Activated CD4-positive, alpha-beta T cell treated with anti-CD3 and anti-CD28 coated beads for 36 hours (primary cell): ENCODE results near the gene ARHGAP45. TPM values are rescaled to one million over a fixed set of nuclear protein-coding genes. Genes with fewer than 3 reads are reported as not detected.
"Not testable (repeated sequence)": the region's sequence is repeated elsewhere in the genome, so short reads cannot be mapped to it uniquely, and the experiment has no call there.

Experiments
- ATAC-seq: fragments of 200-7000 bp; cut with Tn5 transposase; one replicate; pipeline ENCODE4 v1.10.0; 2021; ENCODE audit warnings: mild to moderate bottlenecking, moderate library complexity
- CTCF ChIA-PET: fragments of 350-600 bp; sonication (Branson Sonifier 250); formaldehyde crosslinking; loops from one replicate; lab custom pipeline; 2021; ENCODE audit warnings: antibody characterized with exemption; lab: Charles Lee
- POLR2A ChIA-PET: fragments of 350-600 bp; sonication (Branson Sonifier 250); formaldehyde crosslinking; loops from one replicate; lab custom pipeline; 2021; ENCODE audit warnings: antibody characterized with exemption, inconsistent platforms; lab: Charles Lee
- DNase-seq: peaks from one replicate; pipeline ENCODE4 v3.0.0-alpha.2; 2020
- H3K27ac Mint-ChIP-seq: one replicate; pipeline ENCODE4 v1.8.0; 2021; ENCODE audit warnings: mixed read lengths
- H3K27me3 Mint-ChIP-seq: one replicate; pipeline ENCODE4 v1.8.0; 2021; ENCODE audit warnings: mixed read lengths
- H3K36me3 Mint-ChIP-seq: one replicate; pipeline ENCODE4 v1.8.0; 2021; ENCODE audit warnings: low read depth, mixed read lengths
- H3K4me1 Mint-ChIP-seq: one replicate; pipeline ENCODE4 v1.8.0; 2021; ENCODE audit warnings: mixed read lengths
- H3K4me3 Mint-ChIP-seq: one replicate; pipeline ENCODE4 v1.8.0; 2021; ENCODE audit warnings: mild to moderate bottlenecking, moderate library complexity, mixed read lengths
- H3K9me3 Mint-ChIP-seq: one replicate; pipeline ENCODE4 v1.8.0; 2021; ENCODE audit warnings: low read depth, mixed read lengths
- intact Hi-C, 2 experiments: fragments of 100-400 bp; cut with DNase I in 1 of 2; cut with micrococcal nuclease in 1 of 2; formaldehyde crosslinking; loops; one replicate each; pipeline versions ENCODE4 v1.14.2 to v1.15.1; 2022 to 2024; cut with DNase I, micrococcal nuclease
- total RNA-seq, 2 experiments: library from RNA; stranded (reverse); gene quantifications; one replicate each; pipeline ENCODE4 v1.2.3, GENCODE V29; 2021

The ARHGAP45 gene
- total RNA-seq, 2 experiments from 2014 or later, result 107 to 137 TPM

DNA sequence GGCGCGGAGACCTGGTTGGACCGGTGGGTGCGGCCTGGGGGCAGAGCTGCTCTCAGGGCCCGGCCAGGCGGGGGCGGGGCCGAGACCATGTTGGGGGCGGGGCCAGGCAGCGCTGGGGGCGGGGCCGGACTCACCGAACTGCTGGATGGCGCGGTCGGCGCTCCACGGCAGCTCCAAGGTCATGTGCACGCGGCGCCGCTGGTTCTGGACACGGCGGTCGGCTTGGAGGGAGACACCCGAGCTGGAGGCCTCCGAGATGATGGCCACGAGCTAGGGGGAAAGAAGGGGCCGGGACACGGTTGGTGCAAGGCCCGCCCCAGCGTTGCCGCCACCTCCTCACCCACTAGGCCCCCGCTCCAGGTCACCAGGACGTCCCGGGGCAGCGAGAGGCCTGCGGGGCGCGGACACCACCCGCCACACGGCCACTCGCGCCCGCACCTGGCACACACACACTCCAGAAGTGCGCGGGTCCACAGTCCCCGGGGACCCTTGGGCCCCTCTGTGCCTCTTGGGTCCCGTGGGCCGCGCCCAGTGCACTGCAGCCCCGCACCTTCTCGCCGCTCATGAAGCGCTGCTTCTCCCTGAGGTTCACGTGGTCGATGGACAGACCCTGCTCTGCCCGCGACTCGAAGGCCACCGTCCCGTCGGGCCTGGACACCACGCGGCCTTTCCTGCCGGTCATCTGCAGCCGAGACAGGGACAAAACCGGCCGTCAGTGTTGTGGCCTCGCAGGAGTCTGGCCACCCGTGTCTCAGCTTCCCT is 45.5 kb downstream of the ARHGAP45 start:
- H3K9me3 Mint-ChIP-seq, result no peaks in the 10 kb centered on the region
- H3K27ac Mint-ChIP-seq, result no peak overlapping the region
- CTCF ChIA-PET, result interaction anchor here (0.7 to 2.7 kb wide), 7 partner anchors 11 to 128 kb away, joined by 4 to 23 read pairs (median 5); partner anchors contain the start of gene ATP5F1D
- peaks cover 11% of the 10 kb centered on the region for H3K36me3 Mint-ChIP-seq
- no peaks in the 10 kb centered on the region for H3K27me3 Mint-ChIP-seq
- DNase-seq (no peak), ATAC-seq (no peak)
- no peaks in the 10 kb centered on the region for H3K4me1 Mint-ChIP-seq
- POLR2A ChIA-PET, result interaction anchor here (1.1 to 1.3 kb wide), 2 partner anchors 45 to 156 kb away, joined by 3 read pairs; partner anchors contain the start of gene ARHGAP45
- no peak overlapping the region for H3K4me3 Mint-ChIP-seq
- intact Hi-C loops, result loop anchor here (1.0 to 5.0 kb wide), 2 partner anchors 80 to 128 kb away; no protein-coding TSS in a partner anchor

DNA sequence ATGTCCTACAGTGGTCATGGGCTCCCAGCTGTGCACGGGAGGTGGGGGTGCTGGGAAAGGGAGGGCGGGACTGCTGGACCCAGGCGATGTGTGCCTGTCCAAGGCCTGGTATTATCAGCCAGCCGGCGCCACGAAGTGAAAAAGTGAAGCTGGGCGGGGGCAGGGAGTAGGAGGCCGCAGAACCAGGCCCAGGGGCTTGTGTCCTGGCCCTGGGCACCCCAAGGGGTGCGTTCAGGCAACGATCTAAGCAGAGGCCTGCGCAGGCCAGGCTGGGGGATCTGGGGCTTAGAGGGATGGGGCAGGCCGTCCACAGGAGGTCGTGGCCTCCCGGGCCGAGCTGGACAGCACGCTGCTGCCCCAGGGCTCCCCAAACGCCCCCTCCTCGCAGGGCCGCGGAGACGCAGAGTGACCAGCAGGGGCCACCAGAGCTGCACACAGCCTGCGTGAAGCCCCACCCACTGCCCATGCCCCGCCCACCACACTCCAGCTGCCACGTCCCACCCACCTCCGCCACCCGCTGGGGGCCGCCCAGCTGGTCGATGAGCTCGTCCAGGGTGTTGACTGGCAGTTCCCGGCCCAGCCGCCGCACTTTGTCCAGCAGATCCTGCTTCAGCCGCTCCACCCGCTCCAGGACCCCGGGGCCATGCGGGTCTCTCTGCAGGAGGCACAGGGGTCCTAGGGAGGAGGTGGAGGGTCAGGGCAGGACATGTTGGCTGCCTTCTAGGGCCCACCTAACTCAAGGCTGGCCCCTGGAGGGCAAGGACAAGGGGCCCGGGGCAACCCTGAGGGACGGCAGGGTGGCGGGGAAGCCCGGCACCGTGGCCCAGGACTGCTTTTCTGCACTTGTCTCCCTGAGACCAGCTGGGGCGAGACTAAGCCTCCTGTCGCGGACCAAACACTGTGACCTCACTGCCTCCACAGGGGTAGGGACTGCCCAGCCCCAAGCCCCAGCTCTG is 46.3 kb downstream of the ARHGAP45 start:
- Mint-ChIP-seq H3K4me3 (no peak overlapping the region), H3K36me3 (peaks cover 13% of the 10 kb centered on the region), H3K9me3 (no peaks in the 10 kb centered on the region), H3K27me3 (no peaks in the 10 kb centered on the region), H3K27ac (no peak overlapping the region), H3K4me1 (no peaks in the 10 kb centered on the region)
- peak; percentile 89 for ATAC-seq
- ChIA-PET POLR2A (interaction anchor here (0.8 to 1.1 kb wide), 4 partner anchors 10 to 151 kb away, joined by 3 to 5 read pairs (median 3); partner anchors contain the start of gene ARHGAP45), CTCF (interaction anchor here (0.6 to 2.7 kb wide), 16 partner anchors 10 to 702 kb away, joined by 3 to 23 read pairs (median 4); partner anchors contain the start of gene ATP5F1D)
- DNase-seq, result peak; percentile 94
- intact Hi-C loops, result loop anchor here (1.0 to 5.0 kb wide), 2 partner anchors 79 to 127 kb away; no protein-coding TSS in a partner anchor

DNA sequence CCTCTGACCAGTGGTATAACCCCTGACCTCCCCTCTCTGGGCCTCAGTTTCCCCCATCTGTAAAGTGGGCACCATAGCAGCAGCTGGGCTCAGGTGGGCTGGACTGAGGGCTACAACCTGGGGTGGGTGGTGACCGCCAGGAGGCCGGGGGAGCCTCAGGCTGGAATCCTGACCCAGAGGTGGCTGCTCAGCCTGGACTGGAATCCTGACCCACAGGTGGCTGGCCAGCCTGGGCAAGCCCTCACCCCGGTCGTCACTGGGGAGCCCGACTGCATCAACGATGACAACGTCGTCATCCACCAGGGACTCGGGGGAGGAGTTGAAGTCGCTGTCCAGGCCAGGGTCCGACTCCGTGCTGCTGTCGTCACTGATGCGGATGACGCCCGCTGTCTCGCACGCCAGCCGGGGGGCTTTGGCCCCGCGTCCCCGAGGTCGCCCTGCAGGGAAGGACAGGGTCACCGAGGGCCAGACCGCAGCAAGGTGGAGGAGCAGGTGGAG is 47.1 kb downstream of the ARHGAP45 start:
- H3K9me3 Mint-ChIP-seq, result no peaks in the 10 kb centered on the region
- no peak for ATAC-seq
- no peak for DNase-seq
- H3K27me3 Mint-ChIP-seq, result no peaks in the 10 kb centered on the region
- no peaks in the 10 kb centered on the region for H3K4me1 Mint-ChIP-seq
- H3K36me3 Mint-ChIP-seq, result peaks cover 15% of the 10 kb centered on the region
- no peak overlapping the region for H3K27ac Mint-ChIP-seq
- no peak overlapping the region for H3K4me3 Mint-ChIP-seq
- intact Hi-C loops, result loop anchor here (1.0 to 5.0 kb wide), 2 partner anchors 78 to 126 kb away; no protein-coding TSS in a partner anchor
- ChIA-PET POLR2A (interaction anchor here (1.0 kb wide), 1 partner anchor 20 kb away, joined by 3 read pairs; no protein-coding TSS in a partner anchor), CTCF (interaction anchor here (0.6 to 2.7 kb wide), 12 partner anchors 9 to 130 kb away, joined by 3 to 23 read pairs (median 4); partner anchors contain the start of gene ATP5F1D)

DNA sequence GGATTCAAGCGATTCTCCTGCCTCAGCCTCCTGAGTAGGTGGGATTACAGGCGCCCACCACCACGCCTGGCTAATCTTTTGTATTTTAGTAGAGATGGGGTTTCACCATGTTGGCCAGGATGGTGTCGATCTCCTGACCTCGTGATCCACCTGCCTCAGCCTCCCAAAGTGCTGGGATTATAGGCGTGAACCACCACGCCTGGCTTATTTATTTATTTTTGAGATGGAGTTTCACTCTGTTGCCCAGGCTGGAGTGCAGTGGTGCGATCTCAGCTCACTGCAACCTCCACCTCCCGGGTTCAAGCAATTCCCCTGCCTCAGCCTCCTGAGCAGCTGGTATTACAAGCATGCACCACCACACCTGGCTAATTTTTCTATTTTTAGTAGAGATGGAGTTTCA is 47.8 kb downstream of the ARHGAP45 start:
- H3K4me1 Mint-ChIP-seq, H3K4me3 Mint-ChIP-seq, DNase-seq, H3K27ac Mint-ChIP-seq, H3K27me3 Mint-ChIP-seq, ATAC-seq, CTCF ChIA-PET, H3K9me3 Mint-ChIP-seq: not testable (repeated sequence)
- POLR2A ChIA-PET, result interaction anchor here (0.6 kb wide), 1 partner anchor 19 kb away, joined by 3 read pairs; no protein-coding TSS in a partner anchor
- H3K36me3 Mint-ChIP-seq, result peaks cover 15% of the 10 kb centered on the region
- intact Hi-C loops, result loop anchor here (5.0 kb wide), 1 partner anchor 78 kb away; no protein-coding TSS in a partner anchor

DNA sequence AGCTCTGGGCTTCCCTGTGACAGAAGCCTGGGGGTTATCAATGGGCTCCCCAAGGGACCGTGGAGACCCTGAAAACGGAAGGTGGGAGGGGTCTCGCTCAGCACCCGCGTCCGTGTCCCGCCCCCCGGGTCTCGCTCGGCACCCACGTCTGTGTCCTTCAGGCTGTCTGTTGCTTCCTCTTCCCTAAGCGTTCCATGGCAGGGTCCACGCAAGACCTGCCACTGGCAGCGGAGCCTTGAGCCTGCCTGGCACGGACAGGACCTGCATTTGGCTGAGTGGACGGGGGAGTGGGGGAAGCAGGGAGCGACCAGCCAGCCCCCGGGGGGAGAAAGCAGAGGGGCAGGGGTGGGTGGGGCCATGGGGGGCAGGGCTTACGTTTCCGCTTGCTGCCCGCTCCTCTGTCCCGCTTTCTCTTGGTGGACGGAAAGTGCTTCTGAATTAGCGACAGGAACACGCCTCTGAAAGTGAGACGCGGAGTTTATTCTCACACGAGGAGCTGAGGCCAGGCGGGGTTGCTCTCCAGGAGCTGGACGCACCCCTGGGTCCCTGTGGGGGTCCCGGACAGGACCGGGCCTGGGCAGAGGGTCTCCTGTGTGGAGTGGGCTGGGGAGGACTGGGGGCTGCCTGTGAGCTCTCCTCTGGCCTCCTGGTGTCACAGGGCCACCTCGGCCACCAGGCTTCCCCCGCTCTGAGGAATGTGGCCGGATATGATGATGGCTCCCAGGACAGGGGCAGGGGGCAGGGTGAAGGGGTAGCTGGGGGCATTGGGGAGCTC is 48.9 kb downstream of the ARHGAP45 start:
- ATAC-seq (no peak), DNase-seq (no peak)
- ChIA-PET CTCF (interaction anchor here (0.6 kb wide), 1 partner anchor 9 kb away, joined by 3 read pairs; no protein-coding TSS in a partner anchor), POLR2A (interaction anchor here (1.0 kb wide), 1 partner anchor 15 kb away, joined by 4 read pairs; no protein-coding TSS in a partner anchor)
- intact Hi-C loops, result no loop called here
- no peaks in the 10 kb centered on the region for H3K27me3 Mint-ChIP-seq
- H3K4me3 Mint-ChIP-seq, result no peak overlapping the region
- peaks cover 11% of the 10 kb centered on the region for H3K36me3 Mint-ChIP-seq
- H3K9me3 Mint-ChIP-seq, result no peaks in the 10 kb centered on the region
- H3K4me1 Mint-ChIP-seq, result no peaks in the 10 kb centered on the region
- H3K27ac Mint-ChIP-seq, result no peak overlapping the region

DNA sequence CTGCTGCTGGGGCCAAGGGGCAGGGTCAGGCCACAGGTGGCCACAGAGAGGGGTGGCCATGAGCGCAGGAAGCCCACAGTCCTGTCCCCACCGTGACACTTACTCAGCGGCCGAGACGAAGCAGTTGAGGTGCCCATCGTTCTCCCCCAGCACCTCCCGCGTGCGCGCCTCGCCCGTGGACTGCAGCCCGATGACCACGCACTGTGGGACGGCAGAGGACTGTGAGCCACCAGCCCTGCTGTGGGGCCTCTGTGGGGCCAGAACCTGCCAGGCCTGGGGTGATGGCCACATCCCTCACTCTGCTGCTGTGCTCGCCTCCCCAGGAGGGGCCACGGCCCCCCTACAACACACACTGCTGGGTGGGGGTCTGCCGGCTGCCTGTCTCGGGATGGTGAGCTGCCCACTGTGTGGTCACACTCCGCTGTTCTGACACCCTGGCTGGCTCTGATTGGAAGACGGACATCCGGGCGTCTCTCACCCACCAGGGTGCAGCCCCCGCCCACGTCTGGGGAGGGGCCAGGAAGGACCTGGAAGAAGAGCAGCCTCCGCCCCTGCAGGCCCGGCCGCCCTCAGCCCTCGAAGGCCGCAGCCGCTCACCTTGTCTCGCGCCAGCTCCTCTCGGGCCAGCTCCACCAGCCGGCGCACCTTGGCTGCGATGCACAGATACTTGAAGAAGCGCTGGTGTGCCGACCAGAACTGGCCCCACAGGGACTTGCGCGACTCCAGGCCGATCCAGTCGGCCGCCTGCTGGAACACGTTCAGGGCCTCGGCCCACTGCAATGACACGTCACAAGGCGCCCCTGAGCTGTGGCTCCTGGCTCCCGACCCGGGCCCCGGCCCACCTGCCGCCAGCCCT is 50.0 kb downstream of the ARHGAP45 start:
- no peaks in the 10 kb centered on the region for H3K27me3 Mint-ChIP-seq
- POLR2A ChIA-PET, result interaction anchor here (1.0 kb wide), 2 partner anchors 14 to 86 kb away, joined by 4 to 6 read pairs; no protein-coding TSS in a partner anchor
- CTCF ChIA-PET, result no interaction called here
- ATAC-seq (no peak), DNase-seq (no peak)
- H3K4me3 Mint-ChIP-seq, result no peak overlapping the region
- H3K36me3 Mint-ChIP-seq, result peaks cover 21% of the 10 kb centered on the region
- H3K27ac Mint-ChIP-seq, result no peak overlapping the region
- H3K4me1 Mint-ChIP-seq, result no peaks in the 10 kb centered on the region
- intact Hi-C loops, result no loop called here
- H3K9me3 Mint-ChIP-seq, result no peaks in the 10 kb centered on the region

DNA sequence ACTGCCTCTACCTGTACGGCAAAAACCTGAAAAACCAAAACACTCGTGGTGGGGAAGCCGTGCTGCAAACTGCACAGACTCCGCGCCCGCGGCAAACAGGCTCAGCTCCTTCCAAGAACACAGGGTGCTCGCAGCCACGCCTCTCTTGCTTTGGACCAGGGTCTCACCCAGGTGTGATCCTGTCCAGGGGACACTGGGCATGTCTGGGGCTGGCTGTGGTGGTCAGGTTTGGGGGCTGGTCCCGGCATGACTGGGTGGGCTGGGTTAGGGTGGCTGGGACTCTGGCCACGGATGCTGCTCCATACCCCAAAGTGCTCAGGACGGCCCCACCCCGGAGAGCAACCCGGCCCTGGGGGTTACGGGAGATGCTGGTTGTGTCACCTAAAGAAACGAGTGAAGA is 50.7 kb downstream of the ARHGAP45 start:
- Mint-ChIP-seq H3K9me3 (no peaks in the 10 kb centered on the region), H3K36me3 (peaks cover 21% of the 10 kb centered on the region), H3K4me3 (no peak overlapping the region), H3K27me3 (no peaks in the 10 kb centered on the region), H3K4me1 (no peaks in the 10 kb centered on the region), H3K27ac (no peak overlapping the region)
- intact Hi-C loops, result no loop called here
- ChIA-PET POLR2A (no interaction called here), CTCF (no interaction called here)
- DNase-seq (no peak), ATAC-seq (no peak)

DNA sequence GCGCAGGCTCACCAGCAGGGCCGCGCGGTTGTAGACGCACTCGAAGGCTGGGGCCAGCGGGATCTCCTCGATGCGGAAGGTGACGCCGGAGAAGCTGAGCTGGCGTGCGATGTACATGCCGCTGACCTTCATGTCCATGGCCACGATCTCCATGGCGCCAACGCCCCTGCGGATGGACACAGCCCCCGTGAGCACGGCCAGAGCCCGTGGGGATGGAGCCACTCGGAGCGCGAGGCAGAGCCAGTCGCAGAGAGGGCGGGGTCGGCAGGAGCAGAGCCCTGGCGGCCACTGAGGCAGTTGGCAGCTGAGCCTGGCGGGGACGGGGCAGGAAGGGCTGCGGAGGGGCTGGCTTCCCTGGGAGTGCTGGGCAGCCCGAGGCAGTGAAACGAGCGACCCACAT is 52.0 kb downstream of the ARHGAP45 start:
- ChIA-PET CTCF (interaction anchor here (0.6 kb wide), 1 partner anchor 136 kb away, joined by 3 read pairs; no protein-coding TSS in a partner anchor), POLR2A (no interaction called here)
- Mint-ChIP-seq H3K27ac (no peak overlapping the region), H3K9me3 (no peaks in the 10 kb centered on the region), H3K4me3 (no peak overlapping the region), H3K27me3 (no peaks in the 10 kb centered on the region), H3K36me3 (peaks cover 27% of the 10 kb centered on the region), H3K4me1 (no peaks in the 10 kb centered on the region)
- no peak for DNase-seq
- intact Hi-C loops, result no loop called here
- ATAC-seq, result no peak

DNA sequence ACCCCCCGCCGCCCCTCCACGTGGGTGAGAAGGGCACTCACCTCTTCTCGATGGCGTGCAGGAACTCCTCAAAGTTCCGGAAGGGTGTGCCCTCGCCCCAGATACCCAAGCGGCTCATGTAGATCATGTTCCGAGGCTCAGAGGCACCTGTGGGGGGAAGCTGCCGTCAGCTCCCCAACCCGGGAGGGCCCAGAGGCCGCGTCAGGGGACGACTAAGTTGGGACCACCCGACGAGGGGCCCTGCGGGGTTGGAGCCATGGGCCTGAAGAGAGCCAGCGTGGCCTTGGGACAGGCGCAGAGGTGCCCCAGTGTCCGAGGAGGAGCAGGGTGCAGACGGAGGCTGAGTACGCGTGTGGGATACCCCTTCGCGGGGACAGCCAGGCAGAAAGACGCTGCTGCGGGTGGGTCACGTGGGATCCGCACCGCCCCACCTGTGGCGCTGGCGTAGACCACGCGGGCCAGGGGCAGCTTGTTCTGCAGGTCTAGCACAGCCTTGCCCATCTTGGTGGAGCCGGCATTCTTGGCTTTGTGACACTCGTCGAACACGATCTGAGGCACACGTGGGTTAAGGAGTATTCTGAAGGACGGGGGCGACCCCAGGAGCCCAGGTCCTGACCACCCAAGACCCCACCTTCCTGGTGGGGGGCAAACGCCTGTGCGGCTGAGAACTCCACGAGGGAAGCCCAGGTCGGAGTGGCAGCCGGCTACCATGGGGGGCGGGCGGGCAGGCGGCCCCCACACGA is 52.7 kb downstream of the ARHGAP45 start:
- intact Hi-C loops, result no loop called here
- no peak for ATAC-seq
- no peaks in the 10 kb centered on the region for H3K4me1 Mint-ChIP-seq
- ChIA-PET CTCF (interaction anchor here (0.6 kb wide), 1 partner anchor 135 kb away, joined by 3 read pairs; no protein-coding TSS in a partner anchor), POLR2A (no interaction called here)
- H3K27ac Mint-ChIP-seq, result no peak overlapping the region
- H3K9me3 Mint-ChIP-seq, result no peaks in the 10 kb centered on the region
- H3K36me3 Mint-ChIP-seq, result peaks cover 30% of the 10 kb centered on the region
- no peak for DNase-seq
- no peaks in the 10 kb centered on the region for H3K27me3 Mint-ChIP-seq
- no peak overlapping the region for H3K4me3 Mint-ChIP-seq
